GF-D8 (cell line): ENCODE data around the gene CHRNA9.
"Not testable (repeated sequence)": the region's sequence is repeated elsewhere in the genome, so short reads cannot be mapped to it uniquely, and the experiment has no call there.

Experiments
- DNase-seq: peaks from one replicate; lab custom pipeline; 2025; lab: John Stamatoyannopoulos, UW

Gene CHRNA9, protein sequence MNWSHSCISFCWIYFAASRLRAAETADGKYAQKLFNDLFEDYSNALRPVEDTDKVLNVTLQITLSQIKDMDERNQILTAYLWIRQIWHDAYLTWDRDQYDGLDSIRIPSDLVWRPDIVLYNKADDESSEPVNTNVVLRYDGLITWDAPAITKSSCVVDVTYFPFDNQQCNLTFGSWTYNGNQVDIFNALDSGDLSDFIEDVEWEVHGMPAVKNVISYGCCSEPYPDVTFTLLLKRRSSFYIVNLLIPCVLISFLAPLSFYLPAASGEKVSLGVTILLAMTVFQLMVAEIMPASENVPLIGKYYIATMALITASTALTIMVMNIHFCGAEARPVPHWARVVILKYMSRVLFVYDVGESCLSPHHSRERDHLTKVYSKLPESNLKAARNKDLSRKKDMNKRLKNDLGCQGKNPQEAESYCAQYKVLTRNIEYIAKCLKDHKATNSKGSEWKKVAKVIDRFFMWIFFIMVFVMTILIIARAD

DNA sequence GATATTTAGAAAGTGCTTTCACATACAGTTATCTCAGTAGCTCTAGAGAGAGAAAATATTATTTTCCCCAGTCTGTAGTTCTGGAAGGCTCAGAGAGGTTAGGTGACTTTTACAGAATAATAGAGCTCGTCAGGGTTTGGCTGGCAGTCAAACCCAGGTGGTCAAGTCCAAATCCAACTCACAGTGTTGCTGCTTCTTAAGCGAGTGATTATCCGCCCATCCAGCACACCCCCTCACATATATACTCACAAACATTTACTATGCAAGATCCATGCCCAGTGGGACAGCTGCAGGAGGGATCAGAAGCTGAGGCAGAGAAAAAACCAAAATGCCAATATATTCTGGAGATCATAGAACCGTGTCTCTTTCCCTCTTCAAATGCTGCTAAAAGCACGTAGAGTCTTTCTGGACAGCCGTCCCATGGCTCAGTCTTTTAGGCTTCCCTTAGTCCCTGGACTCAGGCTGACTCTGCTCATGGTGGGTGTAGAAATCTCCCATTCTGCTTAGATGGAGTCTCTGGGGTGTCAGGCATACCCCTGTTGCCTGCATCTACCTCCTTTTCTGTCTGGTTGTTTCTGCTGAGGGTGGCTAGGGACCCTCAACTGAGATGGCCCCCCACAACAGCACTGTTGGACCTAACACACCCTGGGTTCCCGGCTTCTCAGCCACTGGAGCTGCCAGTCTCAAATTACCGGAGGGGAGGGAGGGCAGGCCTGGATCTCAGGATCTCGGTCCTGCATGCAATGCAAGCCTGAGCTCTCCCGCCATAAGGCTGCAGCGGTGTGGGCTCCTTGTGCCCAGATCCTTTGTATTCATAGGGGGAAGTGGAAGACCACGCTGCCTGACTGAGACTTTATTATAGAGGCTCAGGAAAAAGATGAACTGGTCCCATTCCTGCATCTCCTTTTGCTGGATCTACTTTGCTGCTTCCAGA, at the start of gene CHRNA9:
Gene CHRNA9, plus strand, starts transcription at position 743 of the 934 bp plus-strand sequence. Its CDS starts 135 bp downstream, at position 878.
- DNase-seq: no peak

DNA sequence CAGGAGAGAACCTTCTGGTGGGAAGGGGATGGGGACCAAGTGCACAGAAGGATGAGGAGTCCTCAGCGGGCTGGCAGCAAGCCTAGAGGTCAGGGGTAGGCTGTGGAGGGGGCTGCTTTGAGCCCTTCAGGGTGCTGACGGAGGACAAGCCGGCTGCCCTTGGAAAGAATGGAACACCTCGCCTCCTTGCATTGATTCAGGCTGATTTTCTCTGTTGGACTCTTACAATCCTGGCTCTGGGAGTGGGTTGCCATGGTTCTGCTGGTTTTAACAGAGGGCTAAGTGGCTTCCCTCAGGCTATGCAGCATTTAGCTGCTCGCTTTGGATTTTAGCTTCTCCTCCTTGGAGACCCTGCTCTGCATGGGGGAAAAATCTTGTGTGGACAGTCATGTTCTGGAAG, 49.4 kb upstream of the CHRNA9 start:
- no peak for DNase-seq

DNA sequence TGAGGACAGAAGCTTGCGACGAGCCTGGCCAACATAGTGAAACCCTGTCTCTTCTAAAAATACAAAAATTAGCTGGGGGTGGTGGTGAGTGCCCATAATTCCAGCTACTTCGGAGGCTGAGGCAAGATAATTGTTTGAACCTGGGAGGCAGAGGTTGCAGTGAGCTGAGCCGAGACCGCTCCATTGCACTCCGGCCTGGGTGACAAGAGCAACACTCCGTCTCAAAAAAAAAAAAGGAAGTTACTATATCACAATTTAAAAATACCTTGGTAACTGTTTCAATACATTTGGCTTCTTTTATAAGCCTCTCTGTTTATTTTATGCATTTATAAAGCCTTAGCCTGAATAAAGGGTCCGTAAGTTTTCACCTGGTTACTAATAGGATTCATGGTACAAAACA, 46.6 kb upstream of the CHRNA9 start:
- no peak for DNase-seq

DNA sequence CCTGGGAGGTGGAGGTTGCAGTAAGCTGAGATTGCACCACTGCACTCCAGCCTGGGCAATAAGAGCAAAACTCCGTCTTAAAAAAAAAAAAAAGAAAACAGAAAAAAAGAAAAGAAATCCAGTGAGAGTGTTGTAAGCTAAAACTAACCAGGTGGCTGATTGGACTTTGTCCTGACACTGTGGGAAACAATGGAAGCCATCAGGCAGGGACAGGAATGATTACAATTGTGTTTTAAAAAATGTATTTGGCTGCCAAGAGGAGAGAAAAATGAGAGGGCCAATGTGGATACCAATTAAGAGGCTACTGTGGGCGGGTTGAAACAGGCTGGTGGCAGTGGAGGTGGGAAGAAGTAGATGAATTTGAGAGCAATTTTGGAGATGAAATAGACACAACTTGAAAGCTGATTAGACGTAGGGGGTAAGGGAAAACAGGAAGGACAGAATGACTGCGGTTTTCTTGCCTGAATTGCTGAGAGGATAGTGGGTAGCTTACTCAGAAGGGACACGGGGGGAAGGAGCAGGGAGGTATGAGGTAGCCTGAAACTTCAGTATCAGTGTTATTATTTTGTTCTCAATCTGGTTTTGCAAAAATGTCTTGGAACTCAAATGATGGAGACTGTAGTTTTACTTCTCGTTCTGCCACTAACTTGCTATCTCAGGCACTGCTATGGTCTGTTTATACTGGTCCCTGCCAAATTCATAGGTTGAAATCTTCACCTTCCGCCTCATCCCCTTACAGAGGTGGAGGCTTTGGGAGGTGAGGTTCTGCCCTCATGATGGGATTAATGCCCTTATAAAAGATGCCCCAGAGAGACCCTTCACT, 45.6 kb upstream of the CHRNA9 start:
- peak; percentile 23 for DNase-seq

DNA sequence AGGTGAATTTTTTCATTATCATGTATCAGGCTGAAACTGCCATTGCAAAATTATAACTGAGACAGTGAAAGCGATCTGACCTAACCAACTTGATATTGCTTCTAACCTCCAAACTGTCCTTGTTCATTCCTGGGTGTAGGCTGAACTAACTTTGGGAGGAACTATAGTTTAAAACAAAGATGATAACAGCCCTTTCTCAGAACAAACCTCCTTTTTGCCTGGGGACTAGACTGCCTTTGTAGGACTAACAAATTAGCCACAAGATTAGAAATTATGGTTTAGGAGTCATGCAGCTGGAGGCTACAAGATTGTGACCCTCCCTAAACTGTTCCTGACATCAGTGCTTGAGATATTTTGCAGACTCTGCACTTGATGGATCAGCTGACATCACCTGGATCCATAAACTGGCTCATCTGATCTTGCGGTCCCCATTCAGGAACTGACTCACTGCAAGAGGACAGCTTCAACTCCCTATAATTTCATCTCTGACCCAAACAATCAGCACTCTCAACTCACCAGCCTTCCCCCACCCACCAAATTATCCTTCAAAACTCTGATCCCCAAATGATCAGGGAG, 44.4 kb upstream of the CHRNA9 start:
- DNase-seq: not testable (repeated sequence)

DNA sequence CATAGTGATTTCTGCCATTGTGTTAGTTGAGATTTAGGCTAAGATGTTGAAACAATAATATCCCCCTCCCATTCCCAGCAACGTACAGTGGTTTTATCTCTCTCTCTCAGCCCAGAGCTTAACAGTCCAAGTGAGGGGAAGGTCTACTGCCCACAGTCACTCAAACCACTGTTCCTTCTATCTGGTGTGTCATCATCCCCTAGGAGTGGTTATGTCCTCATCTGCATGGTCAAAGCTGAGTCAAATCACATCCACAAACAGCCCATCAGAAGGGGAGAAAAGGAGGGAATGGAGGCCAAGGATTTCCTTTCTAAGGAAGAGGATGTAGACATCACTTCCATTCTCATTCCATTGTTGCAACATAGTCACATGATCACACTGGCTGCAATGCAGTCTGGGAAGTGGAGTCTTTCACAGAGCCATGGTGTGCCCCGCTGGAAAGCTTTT, 42.8 kb upstream of the CHRNA9 start:
- no peak for DNase-seq

DNA sequence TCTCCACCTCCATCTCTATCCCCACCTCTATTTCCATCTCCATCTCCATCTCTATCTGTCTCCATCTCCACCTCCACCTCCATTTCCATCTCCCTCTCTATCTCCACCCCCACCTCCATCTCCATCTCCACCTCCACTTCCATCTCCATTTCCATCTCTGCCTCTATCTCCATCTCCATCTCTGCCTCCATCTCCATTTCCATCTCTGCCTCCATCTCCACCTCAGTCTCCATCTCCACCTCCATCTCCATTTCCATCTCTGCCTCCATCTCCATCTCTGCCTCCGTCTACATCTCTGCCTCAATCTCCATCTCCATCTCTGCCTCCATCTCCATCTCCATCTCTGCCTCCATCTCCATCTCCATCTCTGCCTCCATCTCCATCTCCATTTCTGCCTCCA, 40.8 kb upstream of the CHRNA9 start:
- no peak for DNase-seq

DNA sequence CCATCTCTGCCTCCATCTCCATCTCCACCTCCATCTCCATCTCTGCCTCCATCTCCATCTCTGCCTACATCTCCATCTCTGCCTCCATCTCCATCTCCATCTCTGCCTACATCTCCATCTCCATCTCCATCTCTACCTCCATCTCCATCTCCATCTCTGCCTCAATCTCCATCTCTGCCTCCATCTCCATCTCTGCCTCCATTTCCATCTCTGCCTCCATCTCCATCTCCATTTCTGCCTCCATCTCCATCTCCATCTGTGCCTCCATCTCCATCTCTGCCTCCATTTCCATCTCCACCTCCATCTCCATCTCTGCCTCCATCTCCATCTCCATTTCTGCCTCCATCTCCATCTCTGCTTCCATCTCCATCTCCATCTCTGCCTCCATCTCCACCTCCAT, 40.1 kb upstream of the CHRNA9 start:
- not testable (repeated sequence) for DNase-seq

DNA sequence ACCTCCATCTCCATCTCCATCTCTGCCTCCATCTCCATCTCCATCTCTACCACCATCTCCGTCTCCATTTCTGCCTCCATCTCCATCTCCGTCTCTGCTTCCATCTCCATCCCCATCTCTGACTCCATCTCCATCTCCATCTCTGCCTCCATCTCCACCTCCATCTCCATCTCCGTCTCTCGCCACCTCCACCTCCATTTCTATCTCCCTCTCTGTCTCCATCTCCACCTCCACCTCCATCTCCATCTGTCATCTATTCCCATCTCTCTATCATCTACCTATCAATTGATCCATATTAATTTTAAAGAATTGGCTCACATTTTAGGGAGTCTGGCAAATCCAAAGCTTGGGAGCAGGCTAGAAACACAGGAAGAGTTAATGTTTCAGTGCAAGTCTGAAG, 39.6 kb upstream of the CHRNA9 start:
- DNase-seq: no peak

DNA sequence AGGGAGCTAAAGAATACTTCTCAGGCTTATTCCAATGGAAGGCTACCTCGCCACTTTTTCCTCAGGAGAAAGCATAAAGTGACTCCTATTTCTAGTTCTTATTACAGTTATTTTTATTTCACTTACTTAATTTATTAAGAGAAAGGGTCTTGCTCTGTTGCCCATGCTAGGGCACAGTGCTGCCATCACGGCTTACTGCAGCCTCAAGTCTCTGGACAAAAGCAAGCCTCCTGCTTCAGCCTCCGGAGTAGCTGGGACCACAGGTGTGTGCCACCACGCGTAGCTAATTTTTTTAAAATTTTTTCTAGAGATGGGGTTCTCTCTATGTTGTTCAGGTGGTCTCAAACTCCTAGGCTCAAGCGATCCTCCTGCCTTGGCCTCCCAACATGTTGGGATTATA, 36.0 kb upstream of the CHRNA9 start:
- DNase-seq: no peak

DNA sequence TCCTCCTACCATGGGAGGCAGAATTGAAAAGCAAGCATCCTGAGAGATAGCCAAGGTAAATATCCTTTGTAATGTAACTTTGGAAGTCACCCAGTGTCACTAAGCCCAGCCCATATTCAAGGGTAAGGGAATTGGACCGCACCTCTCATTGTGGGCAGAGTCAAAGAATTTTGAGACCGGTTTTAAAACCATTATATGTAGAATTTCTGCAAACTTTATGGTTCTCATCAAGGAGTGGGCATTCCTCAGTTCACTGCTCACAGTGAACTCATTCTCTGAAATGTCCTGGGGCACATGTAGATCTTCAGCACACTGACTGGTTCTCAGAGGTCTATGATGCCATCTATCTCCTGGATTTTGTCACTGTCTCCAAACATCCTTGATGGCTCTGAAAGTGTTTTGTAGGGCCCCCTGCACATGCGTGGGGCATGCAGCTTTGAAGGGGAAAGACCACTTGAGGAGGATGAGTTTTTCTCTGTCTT, 35.3 kb upstream of the CHRNA9 start:
- DNase-seq: no peak

DNA sequence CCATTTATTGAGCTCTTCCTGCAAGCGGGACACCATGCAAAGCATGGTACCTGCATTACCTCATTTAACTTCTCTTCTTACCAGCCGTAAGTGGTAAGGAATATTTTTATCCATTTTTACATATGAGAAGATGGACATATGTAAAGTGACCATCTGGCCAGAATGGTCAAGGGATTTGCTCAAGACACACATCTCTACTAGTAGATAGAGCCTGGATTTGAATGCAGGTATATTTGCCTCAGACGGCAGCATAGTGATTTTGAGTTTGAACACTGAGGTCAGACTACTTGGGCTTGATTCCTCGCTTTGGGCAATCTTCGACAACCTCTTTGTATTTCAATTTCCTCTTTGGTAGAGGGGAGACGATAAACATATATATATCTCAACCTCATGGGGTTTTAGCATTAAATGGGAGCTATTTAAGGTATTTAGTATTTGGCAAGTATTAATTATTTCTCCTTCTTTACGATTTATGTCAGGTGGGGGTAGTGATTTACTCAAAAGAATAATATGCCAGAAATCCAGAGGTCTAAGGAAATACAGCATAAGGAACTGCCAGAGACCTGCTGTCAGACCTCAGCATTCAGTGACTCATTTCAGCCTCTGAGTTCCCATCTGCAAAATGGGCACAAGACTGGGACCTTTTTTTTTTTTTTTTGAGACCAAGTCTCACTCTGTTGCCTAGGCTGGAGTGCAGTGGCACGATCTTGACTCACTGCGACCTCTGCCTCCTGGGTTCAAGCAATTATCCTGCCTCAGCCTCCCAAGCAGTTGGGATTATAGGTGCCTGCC, 34.6 kb upstream of the CHRNA9 start:
- no peak for DNase-seq

DNA sequence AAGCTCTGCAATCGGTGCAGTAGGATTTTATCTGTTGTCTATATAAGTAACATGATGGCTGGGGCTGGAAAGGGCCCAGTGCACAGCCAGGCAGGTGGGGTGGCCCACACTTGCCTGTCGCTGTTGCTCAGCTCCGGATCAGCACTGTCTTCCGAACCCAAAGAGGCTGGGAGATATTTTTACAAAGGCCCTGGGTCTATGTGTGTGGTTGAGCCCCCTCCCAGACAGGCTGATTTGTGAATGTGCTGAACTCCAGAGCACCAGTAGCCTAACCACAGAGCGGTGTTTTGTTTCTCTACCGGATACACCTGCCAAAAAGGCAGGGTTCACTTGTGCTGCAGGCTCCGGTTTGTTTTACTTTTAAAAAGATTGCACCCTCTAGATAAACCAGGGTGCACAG, 33.5 kb upstream of the CHRNA9 start:
- no peak for DNase-seq

DNA sequence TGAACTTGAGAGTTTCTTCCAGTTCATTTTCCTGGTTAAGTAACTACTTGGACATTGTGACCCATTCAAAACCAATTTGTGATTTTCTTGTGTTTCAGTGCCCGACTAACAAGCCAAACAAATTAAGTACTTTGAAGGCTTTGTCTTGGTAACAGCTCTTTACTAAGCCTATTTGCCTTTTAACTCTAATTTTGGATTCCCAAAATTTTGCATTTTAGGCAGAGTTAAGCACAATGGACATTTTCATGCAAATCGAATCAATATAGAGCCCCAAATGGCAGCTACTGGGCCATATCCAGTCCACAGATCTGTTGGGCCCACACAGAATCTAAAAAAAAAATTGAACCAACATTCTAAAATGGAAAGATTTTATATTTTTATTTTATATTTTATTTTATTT, 31.4 kb upstream of the CHRNA9 start:
- DNase-seq: no peak

DNA sequence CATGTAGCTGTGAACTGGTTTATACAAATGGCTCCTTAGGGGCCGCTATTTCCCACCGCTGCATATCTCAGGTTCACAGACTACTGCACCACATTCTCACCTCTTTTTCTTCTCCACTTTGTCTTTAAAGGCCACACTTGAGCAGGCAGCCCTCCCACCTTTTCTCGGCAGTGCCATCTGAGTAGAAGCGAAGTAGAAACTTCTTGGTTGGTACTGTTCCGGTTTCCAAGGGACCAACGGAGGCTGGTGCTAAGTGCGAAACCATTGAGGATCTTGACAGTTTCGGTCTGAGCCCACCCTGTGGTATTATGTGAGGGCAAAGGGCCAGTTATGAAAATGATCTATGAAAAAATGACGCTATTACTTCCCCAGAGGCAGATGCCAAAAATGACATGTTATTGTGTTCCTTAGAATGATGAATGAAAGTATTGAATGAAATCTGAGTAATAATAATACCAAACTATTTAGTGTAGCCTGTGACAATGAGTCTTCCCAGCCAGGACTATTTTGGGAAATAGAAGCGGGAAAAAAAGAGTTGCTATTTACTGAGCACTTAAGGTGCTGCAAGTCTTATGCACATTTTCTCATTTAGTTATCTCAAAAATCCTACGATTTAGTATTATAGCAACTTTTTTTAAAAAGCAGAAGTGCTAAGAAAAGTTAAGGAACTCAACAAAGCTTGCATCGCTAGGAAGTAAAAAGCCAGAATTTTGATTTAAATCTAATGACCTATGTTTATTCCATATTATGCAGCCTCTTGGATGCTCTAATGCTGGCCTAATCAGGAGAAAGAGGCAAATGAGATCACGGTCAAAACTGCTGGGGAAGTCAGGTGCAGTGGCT, 29.6 kb upstream of the CHRNA9 start:
- DNase-seq: no peak

DNA sequence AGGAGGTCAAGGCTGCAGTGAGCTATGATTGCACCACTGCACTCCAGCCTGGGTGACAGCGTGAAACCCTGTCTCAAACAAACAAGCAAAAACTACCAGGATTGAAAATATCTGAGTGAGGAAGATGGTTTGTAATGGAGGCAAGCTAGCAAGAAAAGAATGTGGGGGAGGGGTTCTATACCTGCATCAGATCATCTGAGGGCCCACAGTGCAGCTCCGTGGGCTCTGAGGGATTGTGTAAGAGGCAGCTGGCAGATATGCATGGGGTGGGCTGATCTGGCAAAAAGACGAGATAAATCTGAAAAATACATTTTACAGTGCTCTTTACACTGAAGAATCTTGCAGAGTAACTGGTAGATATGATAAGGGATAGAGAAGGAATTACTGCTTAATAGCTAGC, 28.9 kb upstream of the CHRNA9 start:
- no peak for DNase-seq

DNA sequence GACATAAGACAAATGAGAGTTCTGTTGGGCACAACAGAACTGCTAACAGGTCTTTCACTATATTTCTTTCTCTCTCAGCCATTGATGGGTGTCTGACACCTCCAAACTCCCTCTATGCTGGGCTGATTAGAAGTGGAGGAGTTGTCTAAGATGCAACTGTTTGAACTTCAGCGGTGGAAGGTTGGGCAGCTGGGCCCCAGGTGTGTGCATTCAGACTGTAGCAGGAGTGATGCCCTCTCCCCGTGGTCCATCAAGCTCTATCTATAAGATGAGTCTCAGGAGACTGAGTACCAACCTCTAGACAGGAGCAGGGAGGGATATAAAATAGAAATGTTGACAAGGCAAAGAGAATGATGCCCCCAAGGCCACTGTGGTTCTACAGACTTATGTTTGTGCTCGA, 28.2 kb upstream of the CHRNA9 start:
- DNase-seq: no peak

DNA sequence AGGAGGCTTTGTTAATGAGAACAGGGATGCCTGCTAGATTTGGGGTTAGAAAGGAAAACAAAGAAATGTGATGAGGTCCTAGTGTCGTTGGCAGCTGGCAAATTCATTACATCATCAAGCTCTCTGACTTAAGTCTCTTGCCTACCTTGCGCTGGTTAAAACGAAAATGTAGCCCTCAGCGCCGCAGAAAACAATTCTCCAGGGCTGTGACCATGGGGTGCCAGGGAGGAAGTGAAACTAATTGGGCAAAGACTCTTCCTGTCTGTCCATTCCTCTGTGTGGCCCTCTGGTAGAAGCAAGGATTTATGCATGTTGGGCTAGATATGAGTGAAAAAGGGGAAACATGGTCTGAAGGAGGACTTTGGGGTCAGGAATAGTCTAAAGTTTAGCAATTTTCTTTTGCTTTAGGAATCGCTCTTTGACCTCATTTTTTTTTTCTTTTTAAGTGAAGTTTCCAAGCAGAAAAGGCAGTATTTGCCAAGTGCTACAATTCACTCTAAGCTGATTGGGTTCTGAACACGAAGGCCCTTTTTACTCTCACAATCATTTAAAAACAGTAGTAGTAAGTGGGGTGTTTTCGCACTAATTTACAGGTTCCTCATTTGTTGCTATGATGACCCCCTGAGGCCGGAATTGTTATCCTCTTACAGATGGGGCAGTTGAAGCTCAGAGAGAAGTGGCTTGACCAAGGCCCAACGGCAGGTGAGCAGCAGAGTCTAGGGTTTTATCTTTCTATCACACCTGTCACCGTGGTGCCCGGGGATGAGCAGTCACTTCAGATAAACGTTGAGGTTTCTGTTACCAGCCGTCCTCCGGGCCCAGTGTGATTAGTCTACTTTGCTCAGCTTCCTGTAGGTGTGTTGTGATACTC, 27.3 kb upstream of the CHRNA9 start:
- no peak for DNase-seq
